GM18508 (cell line): ENCODE data around the gene CA6.
"Not testable (repeated sequence)": the region's sequence is repeated elsewhere in the genome, so short reads cannot be mapped to it uniquely, and the experiment has no call there.

Source experiments
- ATAC-seq: cut with Tn5 transposase; IDR thresholded peaks from one replicate; pipeline ENCODE4 v1.9.1; 2021; ENCODE audit warnings: moderate number of reproducible peaks; ENCODE audit not compliant: insufficient read depth, unreplicated experiment

Gene CA6

GRCh38 chr1:8945568-8945967 lies at the start of gene CA6:
TSS of gene CA6 (plus strand) at chr1:8945868. CDS start at chr1:8945887, 19 bp downstream.
- no peak for ATAC-seq

- not testable (repeated sequence) for ATAC-seq
Measured at GRCh38 chr1:8896775-8897174, 48.9 kb upstream of the CA6 start.

- not testable (repeated sequence) for ATAC-seq
Measured at GRCh38 chr1:8897505-8897904, 48.2 kb upstream of the CA6 start.

GRCh38 chr1:8898418-8898817 lies 47.2 kb upstream of the CA6 start:
- ATAC-seq: not testable (repeated sequence)

- ATAC-seq: no peak
Measured at GRCh38 chr1:8899046-8899445, 46.6 kb upstream of the CA6 start.

- ATAC-seq: not testable (repeated sequence)
Measured at GRCh38 chr1:8900684-8901083, 45.0 kb upstream of the CA6 start.

GRCh38 chr1:8902765-8903164 lies 42.9 kb upstream of the CA6 start:
- no peak for ATAC-seq

GRCh38 chr1:8903410-8903809 lies 42.3 kb upstream of the CA6 start:
- no peak for ATAC-seq

GRCh38 chr1:8903908-8904650 lies 41.6 kb upstream of the CA6 start:
- ATAC-seq: no peak

- ATAC-seq: no peak
Measured at GRCh38 chr1:8905582-8906191, 40.0 kb upstream of the CA6 start.

GRCh38 chr1:8908388-8909151 lies 37.1 kb upstream of the CA6 start:
- no peak for ATAC-seq

- ATAC-seq: no peak
Measured at GRCh38 chr1:8910331-8910730, 35.3 kb upstream of the CA6 start.

- ATAC-seq: no peak
Measured at GRCh38 chr1:8910914-8911313, 34.8 kb upstream of the CA6 start.

GRCh38 chr1:8911416-8912309 lies 34.0 kb upstream of the CA6 start:
- no peak for ATAC-seq

- no peak for ATAC-seq
Measured at GRCh38 chr1:8913457-8913856, 32.2 kb upstream of the CA6 start.

- ATAC-seq: no peak
Measured at GRCh38 chr1:8914466-8914865, 31.2 kb upstream of the CA6 start.

GRCh38 chr1:8915446-8915845 lies 30.2 kb upstream of the CA6 start:
- ATAC-seq: no peak

GRCh38 chr1:8917536-8917935 lies 28.1 kb upstream of the CA6 start:
- not testable (repeated sequence) for ATAC-seq

- ATAC-seq: no peak
Measured at GRCh38 chr1:8922962-8923361, 22.7 kb upstream of the CA6 start.

- no peak for ATAC-seq
Measured at GRCh38 chr1:8925406-8925805, 20.3 kb upstream of the CA6 start.
